ENCODE results near the gene ACER1.

ACER1 gene

DNA sequence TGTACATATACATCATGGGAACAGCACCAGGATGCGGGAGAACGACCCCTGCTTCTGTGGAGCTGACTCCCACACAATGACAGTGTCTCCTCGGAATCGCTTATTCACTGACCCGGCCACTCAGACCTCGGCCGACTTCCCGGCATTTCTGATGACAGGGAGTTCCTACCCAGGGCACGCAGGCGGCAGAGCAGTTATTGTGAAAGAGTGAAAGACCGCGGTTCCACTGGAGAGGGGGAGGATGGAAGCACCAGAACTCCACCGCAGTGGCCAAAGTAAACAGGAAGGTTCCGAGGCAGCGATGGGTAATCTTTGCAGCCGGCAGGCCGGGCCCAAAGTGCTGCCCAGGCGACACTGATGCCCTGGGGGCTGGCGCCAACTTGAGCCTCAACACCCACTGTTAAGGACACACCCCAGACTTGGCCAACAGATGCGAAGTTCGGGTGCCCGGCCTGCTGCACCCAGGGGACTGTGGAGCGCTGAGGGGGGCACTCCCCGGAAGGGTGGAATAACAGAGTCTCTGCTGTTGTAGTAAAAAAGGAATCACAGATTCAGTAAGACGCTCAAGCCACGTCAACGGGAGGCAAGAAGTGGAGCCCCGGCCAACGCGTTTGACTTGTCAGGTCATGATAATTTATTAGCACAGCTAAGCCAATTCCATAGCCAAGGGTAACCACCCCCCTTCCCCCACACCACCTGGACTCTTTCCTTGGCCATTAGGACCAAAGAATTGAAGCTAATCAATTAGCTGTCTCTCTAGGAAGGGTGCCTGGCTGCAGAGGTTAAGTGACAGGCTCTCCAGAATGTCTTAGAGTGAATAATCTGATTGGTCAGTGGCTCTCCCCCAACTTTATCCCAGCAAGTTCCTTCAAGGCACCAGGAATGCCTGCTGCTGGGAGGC, 59.5 kb downstream of the ACER1 start:
- H3K9me3 ChIP-seq (ENCODE audit: control insufficient read depth, low read length), result no peaks in the 10 kb centered on the region
- H3K14ac ChIP-seq (ENCODE audit: low read length in 2 of 2), result peak overlapping the region in 1 of 2 experiments; percentile 68
- no peak overlapping the region for H2AK5ac ChIP-seq (ENCODE audit: low read length, severe bottlenecking)
- H2BK5ac ChIP-seq (ENCODE audit: low read depth, low read length, poor library complexity, severe bottlenecking), result no peak overlapping the region
- peak; percentile 97 for DNase-seq
- H2BK12ac ChIP-seq (ENCODE audit: low read length in 2 of 2), result peak overlapping the region; percentile 92 to 97
- peaks cover 42% of the 10 kb centered on the region for H3K79me1 ChIP-seq (replicated peaks; ENCODE audit: low read length, poor library complexity, severe bottlenecking)
- peak overlapping the region; percentile 86 to 95 for H3K4ac ChIP-seq (ENCODE audit: low read depth in 1 of 2, low read length in 2 of 2)
- peak overlapping the region; percentile 97 for H2BK120ac ChIP-seq (ENCODE audit: low read depth, low read length)
- peak overlapping the region; percentile 97 for H4K91ac ChIP-seq (ENCODE audit: low read length)
- peak overlapping the region in 1 of 2 experiments; percentile 69 for H3K4me3 ChIP-seq (ENCODE audit: insufficient read depth in 1 of 2, low read depth in 1 of 2, low read length in 2 of 2)
- WGBS, result 30% methylated on average over 30 of the region's 30 CpGs
- no peak overlapping the region for H2AFZ ChIP-seq (ENCODE audit: low read depth, low read length)
- peaks cover 56% of the 10 kb centered on the region for H3K4me1 ChIP-seq (ENCODE audit: control insufficient read depth, insufficient read depth, low read depth, low read length)
- peak overlapping the region; percentile 18 for H3K4me2 ChIP-seq (ENCODE audit: low read length, poor library complexity, severe bottlenecking)
- peak overlapping the region in 1 of 2 experiments; percentile 86 for H3K23ac ChIP-seq (ENCODE audit: low read length in 2 of 2)
- peak overlapping the region; percentile 83 for H2BK15ac ChIP-seq (ENCODE audit: low read depth, poor library complexity, severe bottlenecking)
- peak overlapping the region; percentile 90 for H4K8ac ChIP-seq (ENCODE audit: low read length)
- H3K18ac ChIP-seq (ENCODE audit: low read depth in 1 of 2, low read length in 2 of 2), result peak overlapping the region; percentile 90 to 97
- H3K27me3 ChIP-seq (ENCODE audit: control insufficient read depth in 1 of 2, insufficient read depth in 1 of 2, low read length in 2 of 2), result no peaks in the 10 kb centered on the region
- peaks cover 19 to 48% of the 10 kb centered on the region in 2 experiments for H3K36me3 ChIP-seq (ENCODE audit: control insufficient read depth in 1 of 2, insufficient read depth in 2 of 2, low read depth in 1 of 2, low read length in 2 of 2)
- H3K27ac ChIP-seq (ENCODE audit: low read length, poor library complexity, severe bottlenecking), result no peak overlapping the region
- H3K9ac ChIP-seq (ENCODE audit: low read length), result peak overlapping the region; percentile 80

DNA sequence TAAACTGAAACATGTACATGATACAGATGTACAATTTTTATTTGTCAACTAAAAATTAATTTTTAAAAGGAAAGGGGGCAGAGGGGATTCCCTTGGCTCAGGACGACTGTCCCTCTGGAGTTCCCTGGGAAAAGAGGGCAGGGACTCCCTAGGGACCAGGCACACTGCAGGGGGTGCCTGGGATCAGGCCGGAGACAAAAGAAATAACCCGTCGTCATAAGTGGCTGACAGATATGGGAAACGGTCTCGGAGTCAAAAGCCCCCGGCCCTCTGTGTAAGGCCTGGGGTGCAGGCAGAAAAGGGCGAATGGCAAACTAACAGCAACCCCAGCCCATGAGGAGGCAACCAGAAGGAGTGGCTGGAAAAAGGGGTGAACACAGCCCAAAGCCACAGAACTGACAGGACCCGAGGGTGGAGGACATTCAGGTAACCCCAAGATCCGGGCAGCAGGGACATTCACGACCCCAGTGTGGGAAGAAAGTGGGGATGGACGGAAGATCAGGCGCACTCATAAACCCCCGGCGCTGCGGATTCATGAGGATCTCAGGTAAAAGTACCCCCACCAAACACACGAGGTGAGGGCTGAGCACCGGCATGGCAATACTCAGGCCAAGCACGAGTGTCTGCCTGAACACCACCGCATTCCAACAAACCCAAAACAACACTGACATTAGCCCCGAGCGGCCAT, 60.4 kb downstream of the ACER1 start:
- no peak overlapping the region for H2BK5ac ChIP-seq (ENCODE audit: low read depth, low read length, poor library complexity, severe bottlenecking)
- WGBS, result 72% methylated on average over 22 of the region's 22 CpGs
- peak overlapping the region; percentile 97 for H2BK120ac ChIP-seq (ENCODE audit: low read depth, low read length)

DNA sequence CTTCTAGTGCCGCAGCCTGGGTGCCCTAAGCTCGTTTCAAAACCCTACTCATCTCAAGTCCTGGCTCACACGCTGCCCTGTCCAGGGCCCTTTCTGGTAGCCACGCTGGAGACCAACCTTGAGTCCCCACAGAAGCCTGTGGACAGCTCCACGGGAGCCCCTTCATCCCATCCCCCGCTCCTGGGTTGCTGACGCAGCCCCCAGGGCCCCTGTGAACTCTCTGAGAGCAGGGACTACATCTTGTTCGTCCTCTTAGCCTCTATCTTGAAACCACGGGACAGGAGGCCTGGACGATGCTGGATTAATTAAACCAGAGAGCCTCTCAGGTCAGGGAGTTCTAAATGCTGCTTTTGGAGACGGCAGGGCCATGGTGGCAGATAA, 61.0 kb downstream of the ACER1 start:
- Histone ChIP-seq H2BK12ac (ENCODE audit: low read length in 2 of 2) (peak overlapping the region; percentile 69 to 91), H3K79me1 (replicated peaks; ENCODE audit: low read length, poor library complexity, severe bottlenecking) (peaks cover 40% of the 10 kb centered on the region), H4K8ac (ENCODE audit: low read length) (peak overlapping the region; percentile 72), H3K4me3 (ENCODE audit: insufficient read depth in 1 of 2, low read depth in 1 of 2, low read length in 2 of 2) (peak overlapping the region in 1 of 2 experiments; percentile 70), H2BK5ac (ENCODE audit: low read depth, low read length, poor library complexity, severe bottlenecking) (no peak overlapping the region), H3K36me3 (ENCODE audit: control insufficient read depth in 1 of 2, insufficient read depth in 2 of 2, low read depth in 1 of 2, low read length in 2 of 2) (peaks cover 34 to 53% of the 10 kb centered on the region in 2 experiments), H3K4ac (ENCODE audit: low read depth in 1 of 2, low read length in 2 of 2) (peak overlapping the region; percentile 89 to 95), H3K23ac (ENCODE audit: low read length in 2 of 2) (peak overlapping the region in 1 of 2 experiments; percentile 85), H3K18ac (ENCODE audit: low read depth in 1 of 2, low read length in 2 of 2) (peak overlapping the region; percentile 74 to 82), H3K4me1 (ENCODE audit: control insufficient read depth, insufficient read depth, low read depth, low read length) (peaks cover 42% of the 10 kb centered on the region), H4K91ac (ENCODE audit: low read length) (peak overlapping the region; percentile 92), H3K9me3 (ENCODE audit: control insufficient read depth, low read length) (no peaks in the 10 kb centered on the region), H2AFZ (ENCODE audit: low read depth, low read length) (no peak overlapping the region), H3K27me3 (ENCODE audit: control insufficient read depth in 1 of 2, insufficient read depth in 1 of 2, low read length in 2 of 2) (no peaks in the 10 kb centered on the region), H3K27ac (ENCODE audit: low read length, poor library complexity, severe bottlenecking) (no peak overlapping the region), H2BK120ac (ENCODE audit: low read depth, low read length) (peak overlapping the region; percentile 97), H2AK5ac (ENCODE audit: low read length, severe bottlenecking) (no peak overlapping the region), H3K4me2 (ENCODE audit: low read length, poor library complexity, severe bottlenecking) (no peak overlapping the region), H3K14ac (ENCODE audit: low read length in 2 of 2) (no peak overlapping the region), H3K9ac (ENCODE audit: low read length) (peak overlapping the region; percentile 80), H2BK15ac (ENCODE audit: low read depth, poor library complexity, severe bottlenecking) (peak overlapping the region; percentile 63)
- DNase-seq, result no peak
- 17% methylated on average over 11 of the region's 11 CpGs for WGBS

More for the DNA sequence above, 60.4 kb downstream of the ACER1 start:
- Histone ChIP-seq H3K79me1 (replicated peaks; ENCODE audit: low read length, poor library complexity, severe bottlenecking) (peaks cover 43% of the 10 kb centered on the region), H2AFZ (ENCODE audit: low read depth, low read length) (no peak overlapping the region), H3K18ac (ENCODE audit: low read depth in 1 of 2, low read length in 2 of 2) (peak overlapping the region; percentile 90 to 97), H3K23ac (ENCODE audit: low read length in 2 of 2) (peak overlapping the region in 1 of 2 experiments; percentile 86), H4K91ac (ENCODE audit: low read length) (peak overlapping the region; percentile 97), H4K8ac (ENCODE audit: low read length) (peak overlapping the region; percentile 90), H3K14ac (ENCODE audit: low read length in 2 of 2) (peak overlapping the region in 1 of 2 experiments; percentile 68), H3K9ac (ENCODE audit: low read length) (peak overlapping the region; percentile 80), H3K4me1 (ENCODE audit: control insufficient read depth, insufficient read depth, low read depth, low read length) (peaks cover 48% of the 10 kb centered on the region), H3K27me3 (ENCODE audit: control insufficient read depth in 1 of 2, insufficient read depth in 1 of 2, low read length in 2 of 2) (no peaks in the 10 kb centered on the region), H2AK5ac (ENCODE audit: low read length, severe bottlenecking) (no peak overlapping the region), H3K9me3 (ENCODE audit: control insufficient read depth, low read length) (no peaks in the 10 kb centered on the region), H3K36me3 (ENCODE audit: control insufficient read depth in 1 of 2, insufficient read depth in 2 of 2, low read depth in 1 of 2, low read length in 2 of 2) (peaks cover 28 to 52% of the 10 kb centered on the region in 2 experiments), H3K4ac (ENCODE audit: low read depth in 1 of 2, low read length in 2 of 2) (peak overlapping the region; percentile 86 to 95), H2BK15ac (ENCODE audit: low read depth, poor library complexity, severe bottlenecking) (peak overlapping the region; percentile 90), H2BK12ac (ENCODE audit: low read length in 2 of 2) (peak overlapping the region; percentile 92 to 97), H3K27ac (ENCODE audit: low read length, poor library complexity, severe bottlenecking) (no peak overlapping the region), H3K4me3 (ENCODE audit: insufficient read depth in 1 of 2, low read depth in 1 of 2, low read length in 2 of 2) (peak overlapping the region in 1 of 2 experiments; percentile 70), H3K4me2 (ENCODE audit: low read length, poor library complexity, severe bottlenecking) (no peak overlapping the region)
- peak; percentile 23 for DNase-seq
